Large intestine (tissue), 3 donors: ENCODE measurements around the gene TMUB2. TPM values are rescaled to one million over a fixed set of nuclear protein-coding genes. Genes with fewer than 3 reads are reported as not detected.
A peak's percentile ranks its signal among the peaks of the same experiment; 100 is the strongest.

Source experiments
- DNase-seq, 2 donors: peaks; one replicate each; pipeline versions ENCODE4 v3.0.0 to v3.0.0-alpha.2; 2013
- H3K27ac ChIP-seq: one replicate; pipeline ENCODE4 v1.5.1; 2013; ENCODE audit warnings: low read length
- H3K27me3 ChIP-seq: 2 replicates; pipeline ENCODE4 v1.6.1; 2013; ENCODE audit warnings: low read length; ENCODE audit not compliant: control insufficient read depth, insufficient read depth
- H3K36me3 ChIP-seq: 2 replicates; pipeline ENCODE4 v1.6.1; 2013; ENCODE audit warnings: low read length; ENCODE audit not compliant: control insufficient read depth, insufficient read depth
- H3K4me1 ChIP-seq: one replicate; pipeline ENCODE4 v1.6.1; 2013; ENCODE audit warnings: low read length; ENCODE audit not compliant: control insufficient read depth, insufficient read depth
- H3K4me3 ChIP-seq: one replicate; pipeline ENCODE4 v1.5.1; 2013; ENCODE audit warnings: low read length
- H3K9me3 ChIP-seq: one replicate; pipeline ENCODE4 v1.6.1; 2013; ENCODE audit warnings: mild to moderate bottlenecking, low read depth, low read length, moderate library complexity; ENCODE audit not compliant: control insufficient read depth
- WGBS: methylation state at CpG from one replicate; pipeline ENCODE4 v1.1.5; 2013; ENCODE audit warnings: low lambda C conversion rate; ENCODE audit not compliant: insufficient coverage; 5-methylcytosine and 5-hydroxymethylcytosine counted together
- polyA plus RNA-seq: library from polyadenylated mRNA; unstranded; fragments of 120-200 nt; gene quantifications from one replicate; pipeline ENCODE4 v1.2.1, GENCODE V29; 2013

The TMUB2 gene
- polyA plus RNA-seq, 1 donor, result 41.5 TPM

- no peak overlapping the region for H3K4me3 ChIP-seq
- H3K9me3 ChIP-seq, result no peaks in the 10 kb centered on the region
- H3K27me3 ChIP-seq, result no peaks in the 10 kb centered on the region
- H3K4me1 ChIP-seq, result peaks cover 15% of the 10 kb centered on the region
- no CpG with 5 or more reads among the region's 31 CpGs for WGBS
- peaks cover 79% of the 10 kb centered on the region for H3K36me3 ChIP-seq
- H3K27ac ChIP-seq, result no peak overlapping the region
- no peak for DNase-seq
Measured at GRCh38 chr17:44212507-44213402, 26.0 kb downstream of the TMUB2 start.

GRCh38 chr17:44213403-44214229, 26.8 kb downstream of the TMUB2 start:
- DNase-seq, result no peak

GRCh38 chr17:44214230-44214494, 27.4 kb downstream of the TMUB2 start:
- Histone ChIP-seq H3K9me3 (no peaks in the 10 kb centered on the region), H3K27ac (no peak overlapping the region), H3K27me3 (no peaks in the 10 kb centered on the region), H3K4me3 (no peak overlapping the region), H3K36me3 (peaks cover 65% of the 10 kb centered on the region), H3K4me1 (peaks cover 19% of the 10 kb centered on the region)
- DNase-seq, result no peak
- WGBS, result no CpG with 5 or more reads among the region's 1 CpG

More at GRCh38 chr17:44213403-44214229, 26.8 kb downstream of the TMUB2 start:
- H3K4me1 ChIP-seq, result peaks cover 19% of the 10 kb centered on the region
- WGBS, result 100% methylated on average over 1 of the region's 15 CpGs
- H3K4me3 ChIP-seq, result no peak overlapping the region
- no peak overlapping the region for H3K27ac ChIP-seq
- H3K27me3 ChIP-seq, result no peaks in the 10 kb centered on the region
- no peaks in the 10 kb centered on the region for H3K9me3 ChIP-seq
- H3K36me3 ChIP-seq, result peaks cover 70% of the 10 kb centered on the region

GRCh38 chr17:44214896-44215295, 28.1 kb downstream of the TMUB2 start:
- no peaks in the 10 kb centered on the region for H3K9me3 ChIP-seq
- peaks cover 57% of the 10 kb centered on the region for H3K36me3 ChIP-seq
- H3K27me3 ChIP-seq, result no peaks in the 10 kb centered on the region
- DNase-seq, result no peak
- H3K4me3 ChIP-seq, result no peak overlapping the region
- H3K4me1 ChIP-seq, result peaks cover 19% of the 10 kb centered on the region
- H3K27ac ChIP-seq, result no peak overlapping the region
- no CpG with 5 or more reads among the region's 6 CpGs for WGBS

GRCh38 chr17:44216173-44216572, 29.4 kb downstream of the TMUB2 start:
- peaks cover 10% of the 10 kb centered on the region for H3K4me1 ChIP-seq
- WGBS, result no CpG with 5 or more reads among the region's 5 CpGs
- H3K27ac ChIP-seq, result no peak overlapping the region
- peaks cover under 1% of the 10 kb centered on the region for H3K9me3 ChIP-seq
- H3K4me3 ChIP-seq, result no peak overlapping the region
- H3K27me3 ChIP-seq, result no peaks in the 10 kb centered on the region
- DNase-seq, result no peak
- peaks cover 48% of the 10 kb centered on the region for H3K36me3 ChIP-seq

GRCh38 chr17:44216694-44217093, 29.9 kb downstream of the TMUB2 start:
- Histone ChIP-seq H3K27me3 (no peaks in the 10 kb centered on the region), H3K27ac (no peak overlapping the region), H3K36me3 (peaks cover 43% of the 10 kb centered on the region), H3K4me3 (no peak overlapping the region), H3K9me3 (peaks cover 2% of the 10 kb centered on the region), H3K4me1 (peaks cover 10% of the 10 kb centered on the region)
- no CpG with 5 or more reads among the region's 5 CpGs for WGBS
- DNase-seq, result no peak

- 0% methylated on average over 3 of the region's 10 CpGs for WGBS
- Histone ChIP-seq H3K4me1 (peaks cover 14% of the 10 kb centered on the region), H3K4me3 (peak overlapping the region; percentile 60), H3K36me3 (peaks cover 42% of the 10 kb centered on the region), H3K27me3 (no peaks in the 10 kb centered on the region), H3K27ac (peak overlapping the region; percentile 37), H3K9me3 (peaks cover 2% of the 10 kb centered on the region)
- no peak for DNase-seq
Measured at GRCh38 chr17:44217738-44218343, 31.1 kb downstream of the TMUB2 start.

GRCh38 chr17:44218344-44219107, 31.8 kb downstream of the TMUB2 start:
- Histone ChIP-seq H3K4me3 (peak overlapping the region; percentile 60), H3K4me1 (peaks cover 18% of the 10 kb centered on the region), H3K27me3 (no peaks in the 10 kb centered on the region), H3K9me3 (peaks cover 2% of the 10 kb centered on the region), H3K36me3 (peaks cover 35% of the 10 kb centered on the region), H3K27ac (peak overlapping the region; percentile 37)
- peak; percentile 92 to 94 for DNase-seq
- WGBS, result no CpG with 5 or more reads among the region's 89 CpGs

GRCh38 chr17:44219108-44219615, 32.4 kb downstream of the TMUB2 start:
- no CpG with 5 or more reads among the region's 73 CpGs for WGBS
- Histone ChIP-seq H3K36me3 (peaks cover 29% of the 10 kb centered on the region), H3K4me1 (peaks cover 18% of the 10 kb centered on the region), H3K9me3 (peaks cover 2% of the 10 kb centered on the region), H3K27ac (peak overlapping the region; percentile 49), H3K27me3 (no peaks in the 10 kb centered on the region), H3K4me3 (peak overlapping the region; percentile 37)
- DNase-seq, result peak; percentile 45 to 74
